HS-27A (cell line): ENCODE results near the gene BRIP1.
"Not testable (repeated sequence)": the region's sequence is repeated elsewhere in the genome, so short reads cannot be mapped to it uniquely, and the experiment has no call there.

Experiments
- DNase-seq: peaks from one replicate; pipeline ENCODE4 v3.0.0-alpha.2; 2012; ENCODE audit warnings: low read depth, missing footprints

The BRIP1 gene

GRCh38 chr17:61799812-61800484 lies 63.4 kb downstream of the BRIP1 start:
- DNase-seq, result no peak

GRCh38 chr17:61797283-61797682 lies 66.0 kb downstream of the BRIP1 start:
- no peak for DNase-seq

DNA sequence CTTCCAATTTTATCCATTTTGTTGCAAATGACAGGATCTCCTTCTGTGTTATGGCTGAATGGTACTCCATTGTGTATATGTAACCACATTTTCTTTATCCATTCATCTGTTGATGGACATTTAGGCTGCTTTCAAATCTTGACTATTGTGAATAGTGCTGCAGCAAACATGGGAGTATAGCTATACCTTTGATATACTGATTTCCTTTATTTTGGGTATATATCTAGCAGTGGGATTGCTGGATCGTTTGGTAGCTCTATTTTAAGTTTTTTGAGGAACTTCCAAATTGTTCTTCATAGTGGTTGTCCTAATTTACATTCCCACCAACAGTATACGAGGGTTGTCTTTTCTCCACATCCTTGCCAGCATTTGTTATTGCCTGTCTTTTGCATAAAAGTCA lies 67.8 kb downstream of the BRIP1 start:
- no peak for DNase-seq

GRCh38 chr17:61794792-61795191 lies 68.5 kb downstream of the BRIP1 start:
- DNase-seq, result no peak

- DNase-seq, result no peak
Observed at GRCh38 chr17:61794242-61794641, 69.1 kb downstream of the BRIP1 start.

- no peak for DNase-seq
Observed at GRCh38 chr17:61793565-61793964, 69.8 kb downstream of the BRIP1 start.

DNA sequence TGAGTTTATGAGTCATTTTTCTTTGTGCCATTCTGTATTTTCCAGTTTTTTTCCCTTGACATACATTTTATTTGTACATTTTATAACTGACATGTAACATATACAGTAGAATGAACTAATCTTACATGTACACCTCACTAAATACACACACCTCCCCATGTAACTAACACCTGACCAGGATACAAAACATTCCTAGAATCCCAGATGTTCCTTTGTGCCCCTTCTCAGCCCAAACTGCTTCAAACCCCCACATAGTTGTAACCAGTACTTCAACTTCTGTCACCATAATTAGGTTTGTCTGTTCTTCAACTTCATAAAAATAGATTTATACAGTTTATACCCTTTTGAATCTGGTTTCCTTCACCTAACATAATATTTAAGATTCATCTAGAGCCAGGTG lies 73.5 kb downstream of the BRIP1 start:
- no peak for DNase-seq

DNA sequence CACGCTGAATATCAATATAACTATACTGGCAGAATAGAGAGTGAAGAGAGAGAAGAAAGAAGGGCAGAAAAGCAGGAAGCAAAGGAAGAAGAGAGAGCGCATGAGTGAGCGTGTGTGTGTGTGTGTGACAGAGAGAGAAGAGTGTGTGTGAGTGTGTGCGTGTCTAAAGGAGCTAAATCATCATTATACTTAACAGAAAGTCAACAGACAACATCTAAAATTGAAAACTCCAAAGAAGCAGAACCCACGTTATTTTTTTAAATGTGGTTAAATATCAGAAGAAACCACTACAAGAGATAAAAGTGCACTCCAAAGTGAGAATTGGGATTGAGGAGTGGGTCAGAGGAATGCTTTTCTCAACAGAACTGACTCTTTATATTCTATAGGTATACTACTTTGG lies 77.2 kb downstream of the BRIP1 start:
- DNase-seq, result no peak

- no peak for DNase-seq
Observed at GRCh38 chr17:61784510-61784909, 78.8 kb downstream of the BRIP1 start.

- no peak for DNase-seq
Observed at GRCh38 chr17:61783556-61784304, 79.6 kb downstream of the BRIP1 start.

- no peak for DNase-seq
Observed at GRCh38 chr17:61783120-61783519, 80.2 kb downstream of the BRIP1 start.

DNA sequence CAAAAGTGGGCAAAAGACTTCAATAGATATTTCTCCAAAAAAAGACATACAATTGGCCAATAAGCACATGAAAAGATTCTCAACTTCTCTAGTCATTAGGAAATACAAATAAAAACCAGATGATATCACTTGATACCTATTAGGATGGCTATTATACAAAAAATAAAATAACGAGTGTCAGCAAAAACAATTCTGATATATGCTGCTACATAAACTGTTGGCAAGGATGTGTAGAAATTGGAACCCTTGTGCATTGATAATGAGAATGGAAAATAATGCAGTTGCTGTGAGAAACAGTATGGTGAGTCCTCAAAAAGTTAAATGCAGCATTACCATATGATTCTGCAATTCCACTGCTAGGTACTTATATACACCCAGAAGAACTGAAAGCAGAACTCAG lies 80.6 kb downstream of the BRIP1 start:
- DNase-seq, result no peak

DNA sequence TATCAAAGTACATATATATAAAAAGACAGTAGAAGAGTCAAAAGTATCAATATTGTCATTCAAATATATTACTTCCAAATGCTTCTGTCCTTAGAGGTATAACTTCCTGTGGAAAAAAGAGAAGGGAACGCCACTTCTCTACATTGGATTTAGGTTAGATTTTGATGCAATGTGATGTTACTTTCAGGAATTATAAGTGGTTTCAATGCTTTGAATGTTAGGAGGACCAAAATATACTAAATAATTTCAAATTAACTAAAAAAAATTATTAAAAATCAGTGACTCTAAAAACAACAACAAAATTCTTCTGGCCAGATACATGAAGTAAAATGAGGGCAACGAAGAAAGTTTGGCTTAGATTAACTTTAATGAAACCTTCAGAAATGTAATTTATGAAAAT lies 88.0 kb downstream of the BRIP1 start:
- DNase-seq, result no peak

GRCh38 chr17:61774724-61775123 lies 88.6 kb downstream of the BRIP1 start:
- DNase-seq, result no peak

DNA sequence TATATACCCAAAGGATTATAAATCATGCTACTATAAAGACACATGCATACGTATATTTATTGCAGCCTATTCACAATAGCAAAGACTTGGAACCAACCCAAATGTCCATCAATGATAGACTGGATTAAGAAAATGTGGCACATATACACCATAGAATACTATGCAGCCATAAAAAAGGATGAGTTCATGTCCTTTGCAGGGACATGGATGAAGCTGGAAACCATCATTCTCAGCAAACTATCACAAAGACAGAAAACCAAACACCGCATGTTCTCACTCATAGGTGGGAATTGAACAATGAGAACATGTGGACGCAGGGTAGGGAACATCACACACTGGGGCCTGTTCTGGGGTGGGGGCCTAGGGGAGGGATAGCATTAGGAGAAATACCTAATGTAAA lies 89.2 kb downstream of the BRIP1 start:
- not testable (repeated sequence) for DNase-seq

DNA sequence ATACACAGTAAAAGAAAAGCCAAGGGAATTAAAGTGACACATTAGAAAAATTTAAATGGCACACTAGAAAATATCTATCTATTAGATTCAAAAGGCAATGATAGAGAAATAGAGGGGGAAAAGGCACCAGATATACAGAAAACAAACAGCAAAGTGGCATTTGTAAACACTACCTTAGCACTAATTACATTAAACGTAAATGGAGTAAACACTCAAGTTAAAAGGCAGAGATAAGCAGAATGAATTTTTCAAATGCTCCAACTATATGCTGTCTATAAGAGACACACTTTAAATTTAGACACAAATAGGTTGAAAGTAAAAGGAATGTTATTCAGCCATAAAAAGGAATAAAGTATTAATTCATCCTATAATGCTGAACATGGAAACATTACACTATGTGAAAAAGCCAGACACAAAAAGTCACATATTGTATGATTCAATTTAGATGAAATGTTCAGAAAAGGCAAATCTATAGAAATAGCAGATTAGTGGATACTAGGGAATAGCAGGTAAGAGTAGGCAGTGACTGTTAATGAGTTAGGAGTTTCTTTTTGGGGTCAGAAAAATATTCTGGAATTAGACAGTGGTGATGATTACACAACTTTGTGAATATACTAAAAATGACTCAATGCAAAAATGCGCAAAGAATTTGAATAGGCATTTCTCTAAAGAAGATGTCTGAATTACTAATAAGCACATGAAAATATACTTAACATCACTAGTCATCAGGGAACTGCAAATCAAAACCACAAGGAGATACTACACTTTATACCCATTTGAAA lies 92.4 kb downstream of the BRIP1 start:
- peak; percentile 61 for DNase-seq

DNA sequence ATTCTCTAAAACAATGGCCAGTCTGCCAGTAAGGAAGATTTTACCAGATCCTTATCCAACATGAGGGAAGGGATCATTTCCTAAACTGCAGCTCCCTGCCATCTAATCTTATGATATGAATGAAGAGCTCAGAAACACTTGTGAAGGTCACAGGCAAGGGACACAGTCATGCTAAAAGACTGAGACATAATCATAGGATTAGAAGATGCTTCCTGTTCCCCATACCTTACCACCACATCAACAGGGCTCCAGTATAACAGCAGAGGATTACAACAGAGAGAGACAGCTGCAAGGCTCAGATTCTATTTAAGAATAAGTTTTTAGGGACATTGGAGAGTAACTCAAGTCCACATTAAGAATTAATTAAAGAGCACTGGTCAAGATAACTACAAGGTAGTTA lies 93.3 kb downstream of the BRIP1 start:
- no peak for DNase-seq

DNA sequence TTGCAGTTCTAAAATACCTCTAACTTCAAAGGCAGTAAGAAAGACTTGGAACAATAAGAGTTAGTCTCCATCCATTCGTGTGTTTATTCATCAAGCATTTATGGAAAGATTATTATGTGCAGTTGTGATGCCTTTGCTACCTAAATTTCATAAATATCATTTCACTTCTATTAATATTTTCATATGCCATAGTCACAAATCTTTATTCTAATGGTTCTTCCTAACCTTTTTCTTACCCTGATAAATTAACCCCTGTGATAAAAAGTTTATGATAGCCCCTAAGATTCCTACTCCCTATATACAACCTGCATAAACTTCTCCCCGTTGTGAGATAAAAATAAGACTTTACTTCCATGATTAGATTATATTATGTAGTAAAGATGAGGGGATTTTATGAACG lies 94.9 kb downstream of the BRIP1 start:
- no peak for DNase-seq

DNA sequence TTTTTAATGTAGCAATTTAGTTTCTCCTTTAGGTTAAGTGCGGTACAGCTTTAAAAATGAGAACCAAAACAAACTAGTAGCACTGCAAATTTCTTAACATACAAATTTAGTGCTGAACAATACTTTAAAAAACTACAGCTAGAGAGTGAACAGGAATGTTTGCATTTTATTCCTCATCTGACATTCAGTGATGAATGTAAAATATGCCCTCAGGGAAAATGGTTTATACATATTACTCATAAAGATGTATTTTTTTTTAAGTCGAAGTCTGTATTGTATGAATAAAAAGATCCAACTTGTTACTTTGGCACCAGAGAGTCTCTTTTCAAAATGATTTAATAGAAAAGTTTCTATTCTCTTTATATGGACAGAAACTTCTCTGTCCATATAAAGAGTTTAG lies 96.8 kb downstream of the BRIP1 start:
- no peak for DNase-seq

DNA sequence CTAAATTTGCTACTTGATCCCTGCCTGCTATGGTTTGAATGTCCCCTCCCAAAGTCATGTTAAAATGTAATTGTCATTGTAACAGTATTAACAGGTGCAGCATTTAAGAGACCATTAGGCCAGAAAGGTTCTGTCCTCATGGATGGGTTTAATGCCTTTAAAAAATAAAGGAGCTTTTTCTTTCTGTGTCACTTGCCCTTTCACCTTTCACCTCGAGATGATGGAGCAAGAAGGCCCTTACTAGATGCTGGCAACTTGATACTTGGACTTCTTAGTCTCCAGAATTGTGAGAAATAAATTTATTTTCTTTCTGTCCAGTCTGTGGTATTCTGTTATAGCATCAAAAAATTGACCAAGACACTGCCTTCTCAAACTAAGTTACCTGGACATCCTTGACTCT lies 98.5 kb downstream of the BRIP1 start:
- no peak for DNase-seq

GRCh38 chr17:61761827-61762226 lies 101.5 kb downstream of the BRIP1 start:
- DNase-seq, result no peak

- DNase-seq, result no peak
Observed at GRCh38 chr17:61759362-61759761, 104.0 kb downstream of the BRIP1 start.

DNA sequence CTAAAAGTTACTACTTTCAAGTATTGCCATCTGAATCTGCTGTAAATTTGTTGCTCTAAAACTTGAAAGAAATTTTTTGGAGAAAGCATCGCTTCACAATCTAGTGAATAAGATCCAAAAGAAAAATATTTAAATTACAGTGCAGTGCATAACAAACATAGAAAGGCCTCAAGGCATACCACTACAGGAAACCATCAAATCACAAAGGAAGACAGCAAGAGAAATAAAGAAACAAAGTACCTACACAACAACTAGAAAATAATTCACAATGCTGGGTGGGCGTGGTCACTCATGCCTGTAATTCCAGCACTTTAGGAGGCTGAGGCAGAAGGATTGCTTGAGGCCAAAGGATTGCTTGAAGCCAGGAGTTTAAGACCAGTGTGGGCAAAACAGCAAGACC lies 104.9 kb downstream of the BRIP1 start:
- no peak for DNase-seq
